Measurements from ENCODE around the gene CELF2. TPM values are rescaled to one million over a fixed set of nuclear protein-coding genes. Genes with fewer than 3 reads are reported as not detected.
"Not testable (repeated sequence)": the region's sequence is repeated elsewhere in the genome, so short reads cannot be mapped to it uniquely, and the experiment has no call there.

CELF2 gene
- total RNA-seq, 1 donor: 21.9 TPM

- DNase-seq (ENCODE audit: low read depth): no peak
- TF ChIP-seq CTCF (IDR thresholded peaks at IDR 0.05; ENCODE audit: insufficient read depth, low read length): no peak
- no peak overlapping the region for H3K4me3 ChIP-seq (ENCODE audit: low read depth, low read length)
Measured at GRCh38 chr10:11183015-11183414, 165.3 kb downstream of the CELF2 start.

- no peak for TF ChIP-seq CTCF (IDR thresholded peaks at IDR 0.05; ENCODE audit: insufficient read depth, low read length)
- DNase-seq (ENCODE audit: low read depth): no peak
- no peak overlapping the region for H3K4me3 ChIP-seq (ENCODE audit: low read depth, low read length)
Measured at GRCh38 chr10:11184093-11184492, 166.4 kb downstream of the CELF2 start.

- DNase-seq (ENCODE audit: low read depth): not testable (repeated sequence)
Measured at GRCh38 chr10:11185128-11185665, 167.5 kb downstream of the CELF2 start.

GRCh38 chr10:11186374-11186773 is 168.7 kb downstream of the CELF2 start:
- no peak for TF ChIP-seq CTCF (IDR thresholded peaks at IDR 0.05; ENCODE audit: insufficient read depth, low read length)
- H3K4me3 ChIP-seq (ENCODE audit: low read depth, low read length): no peak overlapping the region
- no peak for DNase-seq (ENCODE audit: low read depth)

More at GRCh38 chr10:11185128-11185665, 167.5 kb downstream of the CELF2 start:
- H3K4me3 ChIP-seq (ENCODE audit: low read depth, low read length): not testable (repeated sequence)

- TF ChIP-seq CTCF (IDR thresholded peaks at IDR 0.05; ENCODE audit: insufficient read depth, low read length): no peak
- DNase-seq (ENCODE audit: low read depth): no peak
- H3K4me3 ChIP-seq (ENCODE audit: low read depth, low read length): no peak overlapping the region
Measured at GRCh38 chr10:11189582-11190376, 172.1 kb downstream of the CELF2 start.

GRCh38 chr10:11191190-11191589 is 173.5 kb downstream of the CELF2 start:
- no peak overlapping the region for H3K4me3 ChIP-seq (ENCODE audit: low read depth, low read length)
- no peak for DNase-seq (ENCODE audit: low read depth)
- TF ChIP-seq CTCF (IDR thresholded peaks at IDR 0.05; ENCODE audit: insufficient read depth, low read length): no peak

GRCh38 chr10:11191678-11192077 is 174.0 kb downstream of the CELF2 start:
- no peak overlapping the region for H3K4me3 ChIP-seq (ENCODE audit: low read depth, low read length)
- TF ChIP-seq CTCF (IDR thresholded peaks at IDR 0.05; ENCODE audit: insufficient read depth, low read length): no peak
- no peak for DNase-seq (ENCODE audit: low read depth)

Measured in fibroblast of the aortic adventitia (primary cell).